ENCODE results near the gene MRPS22.
A peak's percentile ranks its signal among the peaks of the same experiment; 100 is the strongest.
"Not testable (repeated sequence)": the region's sequence is repeated elsewhere in the genome, so short reads cannot be mapped to it uniquely, and the experiment has no call there.

MRPS22 gene

GRCh38 chr3:139378587-139379241 is 34.9 kb downstream of the MRPS22 start:
- H3K4me3 ChIP-seq (ENCODE audit: low read depth, low read length): no peak overlapping the region
- POLR2A ChIA-PET: interaction anchor here (1.5 kb wide), 1 partner anchor 11 kb away, joined by 3 read pairs; the partner anchor contains the start of gene COPB2
- CTCF ChIA-PET: interaction anchor here (1.0 to 8.4 kb wide), 4 partner anchors 11 to 25 kb away, joined by 3 to 62 read pairs (median 8); partner anchors contain the start of gene COPB2
- no peak for DNase-seq (ENCODE audit: low read depth, low spot score)
- no peak for TF ChIP-seq CTCF (IDR thresholded peaks at IDR 0.05; ENCODE audit: insufficient read depth, low read length, missing control alignments)

- POLR2A ChIA-PET: no interaction called here
- no peak overlapping the region for H3K4me3 ChIP-seq (ENCODE audit: low read depth, low read length)
- no peak for DNase-seq (ENCODE audit: low read depth, low spot score)
- TF ChIP-seq CTCF (IDR thresholded peaks at IDR 0.05; ENCODE audit: insufficient read depth, low read length, missing control alignments): no peak
- CTCF ChIA-PET: interaction anchor here (3.5 kb wide), 1 partner anchor 9 kb away, joined by 10 read pairs; the partner anchor contains the start of gene COPB2
Measured at GRCh38 chr3:139380575-139380974, 36.8 kb downstream of the MRPS22 start.

GRCh38 chr3:139382291-139382690 is 38.5 kb downstream of the MRPS22 start:
- CTCF ChIA-PET; POLR2A ChIA-PET; DNase-seq (ENCODE audit: low read depth, low spot score); H3K4me3 ChIP-seq (ENCODE audit: low read depth, low read length): not testable (repeated sequence)

GRCh38 chr3:139388077-139388476 is 44.3 kb downstream of the MRPS22 start:
- DNase-seq (ENCODE audit: low read depth, low spot score): no peak
- no peak for TF ChIP-seq CTCF (IDR thresholded peaks at IDR 0.05; ENCODE audit: insufficient read depth, low read length, missing control alignments)
- H3K4me3 ChIP-seq (ENCODE audit: low read depth, low read length): peak overlapping the region; percentile 97
- ChIA-PET POLR2A (no interaction called here), CTCF (interaction anchor here (3.0 to 3.4 kb wide), 2 partner anchors 9 to 40 kb away, joined by 10 to 14 read pairs; no protein-coding TSS in a partner anchor)

- CTCF ChIA-PET: interaction anchor here (1.8 to 3.4 kb wide), 3 partner anchors 9 to 39 kb away, joined by 7 to 14 read pairs (median 10); no protein-coding TSS in a partner anchor
- H3K4me3 ChIP-seq (ENCODE audit: low read depth, low read length): peak overlapping the region; percentile 97
- POLR2A ChIA-PET: interaction anchor here (1.0 to 1.7 kb wide), 2 partner anchors 45 to 87 kb away, joined by 3 to 4 read pairs; partner anchors contain the start of gene MRPS22
- TF ChIP-seq CTCF (IDR thresholded peaks at IDR 0.05; ENCODE audit: insufficient read depth, low read length, missing control alignments): no peak
- no peak for DNase-seq (ENCODE audit: low read depth, low spot score)
Measured at GRCh38 chr3:139388821-139389551, 45.2 kb downstream of the MRPS22 start.

GRCh38 chr3:139389552-139390368 is 45.9 kb downstream of the MRPS22 start, which contains the start of gene COPB2:
COPB2 (minus strand) TSS chr3:139389647; CDS start chr3:139389550, 97 bp downstream.
- ChIA-PET POLR2A (interaction anchor here (0.7 to 1.7 kb wide), 5 partner anchors 10 to 88 kb away, joined by 3 to 5 read pairs (median 3); partner anchors contain the start of gene MRPS22), CTCF (interaction anchor here (1.8 to 3.4 kb wide), 3 partner anchors 10 to 38 kb away, joined by 7 to 14 read pairs (median 10); no protein-coding TSS in a partner anchor)
- DNase-seq (ENCODE audit: low read depth, low spot score): peak; percentile 94
- H3K4me3 ChIP-seq (ENCODE audit: low read depth, low read length): peak within 1 kb of the TSS; percentile 97
- TF ChIP-seq CTCF (IDR thresholded peaks at IDR 0.05; ENCODE audit: insufficient read depth, low read length, missing control alignments): no peak

All from AG04449 (cell line).